ENCODE measurements around the gene NAPG. TPM values are rescaled to one million over a fixed set of nuclear protein-coding genes. Genes with fewer than 3 reads are reported as not detected.

Gene NAPG
- total and polyA plus RNA-seq, 4 donors = 8.1 to 23.0 (median 14.6) TPM

DNA sequence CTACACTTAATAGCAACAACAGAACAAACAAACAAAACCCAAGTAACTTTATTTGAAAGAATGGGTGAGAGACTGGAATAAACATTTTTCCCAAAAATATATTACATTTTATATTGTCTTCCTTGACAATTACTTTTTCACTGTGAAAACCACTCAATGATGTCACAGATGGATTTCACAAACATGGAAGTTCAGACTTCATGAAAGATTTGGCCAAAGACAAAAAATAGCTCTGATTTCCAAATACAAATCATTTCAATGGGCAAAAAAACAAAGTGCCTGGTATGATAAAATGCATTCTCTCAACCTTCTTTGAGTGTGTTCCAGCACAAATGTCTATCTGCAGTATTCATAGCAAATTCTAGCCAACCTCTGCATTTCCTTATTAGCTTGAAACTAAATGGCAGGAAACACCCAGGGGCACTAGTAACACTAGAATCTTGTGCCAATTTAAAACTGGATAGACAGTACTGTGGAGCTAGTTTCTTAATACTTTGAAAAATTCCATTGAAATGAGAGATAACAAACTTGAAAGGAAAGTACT is 28.5 kb upstream of the NAPG start (continued):
- TF ChIP-seq TAF1 (conservative IDR thresholded peaks at IDR 0.05) (no peak), HNF4A (conservative IDR thresholded peaks at IDR 0.05) (no peak)
- TF ChIP-seq, protein P1, sequence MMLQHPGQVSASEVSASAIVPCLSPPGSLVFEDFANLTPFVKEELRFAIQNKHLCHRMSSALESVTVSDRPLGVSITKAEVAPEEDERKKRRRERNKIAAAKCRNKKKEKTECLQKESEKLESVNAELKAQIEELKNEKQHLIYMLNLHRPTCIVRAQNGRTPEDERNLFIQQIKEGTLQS (IDR thresholded peaks at IDR 0.05) = no peak

DNA sequence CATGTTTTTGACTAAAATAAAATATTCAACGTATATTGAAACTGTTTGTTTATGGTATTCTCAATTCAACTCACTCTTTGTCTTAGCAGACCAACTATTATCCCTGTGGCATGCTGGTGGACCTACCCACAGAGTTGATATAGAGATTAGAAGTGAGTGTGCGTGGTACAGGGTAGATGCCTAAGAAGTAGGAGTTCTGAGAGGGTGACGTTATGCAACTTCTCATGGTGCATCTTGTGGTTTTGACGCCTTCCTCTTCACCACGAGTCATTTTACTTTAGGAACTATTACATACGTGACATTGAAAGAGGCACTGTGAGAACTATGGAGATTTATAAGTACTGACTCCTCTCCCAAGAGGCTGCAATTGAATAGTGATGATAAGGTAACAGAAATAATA is 26.6 kb upstream of the NAPG start:
- H3K27me3 ChIP-seq (ENCODE audit: control insufficient read depth in 4 of 4, insufficient read depth in 4 of 4, low read length in 3 of 4) = no peaks in the 10 kb centered on the region
- no peaks in the 10 kb centered on the region for H3K36me3 ChIP-seq (ENCODE audit: control insufficient read depth in 4 of 4, insufficient read depth in 3 of 4, low read depth in 1 of 4, low read length in 3 of 4)
- no peak overlapping the region for H3K27ac ChIP-seq (ENCODE audit: low read depth in 1 of 2, low read length in 2 of 2)
- H3K4me3 ChIP-seq (ENCODE audit: low read depth in 1 of 3, low read length in 3 of 3) = no peak overlapping the region
- DNase-seq (ENCODE audit: low spot score) = no peak
- H3K4me1 ChIP-seq (ENCODE audit: control insufficient read depth in 4 of 4, insufficient read depth in 4 of 4, low read length in 3 of 4) = no peaks in the 10 kb centered on the region
- no peak overlapping the region for H3K9ac ChIP-seq (ENCODE audit: low read depth in 1 of 2, low read length in 2 of 2)
- H3K9me3 ChIP-seq (ENCODE audit: control insufficient read depth in 4 of 4, low read length in 3 of 4) = peaks cover 0 to 2% (median 0%) of the 10 kb centered on the region in 4 donors
- 68% methylated on average over 6 of the region's 6 CpGs for WGBS
- no peak for TF ChIP-seq RXRA (IDR thresholded peaks at IDR 0.05)
- no peak for TF ChIP-seq FOXA1 (IDR thresholded peaks at IDR 0.05)
- no peak for TF ChIP-seq GABPA (IDR thresholded peaks at IDR 0.05 in 1 of 2, conservative IDR thresholded peaks at IDR 0.05 in 1 of 2)
- TF ChIP-seq, protein P2, sequence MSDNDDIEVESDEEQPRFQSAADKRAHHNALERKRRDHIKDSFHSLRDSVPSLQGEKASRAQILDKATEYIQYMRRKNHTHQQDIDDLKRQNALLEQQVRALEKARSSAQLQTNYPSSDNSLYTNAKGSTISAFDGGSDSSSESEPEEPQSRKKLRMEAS (IDR thresholded peaks at IDR 0.05) = no peak
- TF ChIP-seq EGR1 (IDR thresholded peaks at IDR 0.05; ENCODE audit: low read depth in 2 of 2) = no peak
- no peak for TF ChIP-seq YY1 (IDR thresholded peaks at IDR 0.05)
- no peak for TF ChIP-seq TAF1 (conservative IDR thresholded peaks at IDR 0.05)
- TF ChIP-seq, protein P3, sequence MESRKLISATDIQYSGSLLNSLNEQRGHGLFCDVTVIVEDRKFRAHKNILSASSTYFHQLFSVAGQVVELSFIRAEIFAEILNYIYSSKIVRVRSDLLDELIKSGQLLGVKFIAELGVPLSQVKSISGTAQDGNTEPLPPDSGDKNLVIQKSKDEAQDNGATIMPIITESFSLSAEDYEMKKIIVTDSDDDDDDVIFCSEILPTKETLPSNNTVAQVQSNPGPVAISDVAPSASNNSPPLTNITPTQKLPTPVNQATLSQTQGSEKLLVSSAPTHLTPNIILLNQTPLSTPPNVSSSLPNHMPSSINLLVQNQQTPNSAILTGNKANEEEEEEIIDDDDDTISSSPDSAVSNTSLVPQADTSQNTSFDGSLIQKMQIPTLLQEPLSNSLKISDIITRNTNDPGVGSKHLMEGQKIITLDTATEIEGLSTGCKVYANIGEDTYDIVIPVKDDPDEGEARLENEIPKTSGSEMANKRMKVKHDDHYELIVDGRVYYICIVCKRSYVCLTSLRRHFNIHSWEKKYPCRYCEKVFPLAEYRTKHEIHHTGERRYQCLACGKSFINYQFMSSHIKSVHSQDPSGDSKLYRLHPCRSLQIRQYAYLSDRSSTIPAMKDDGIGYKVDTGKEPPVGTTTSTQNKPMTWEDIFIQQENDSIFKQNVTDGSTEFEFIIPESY (IDR thresholded peaks at IDR 0.05) = no peak
- TF ChIP-seq HNF4G (IDR thresholded peaks at IDR 0.05) = no peak
- TF ChIP-seq RAD21 (IDR thresholded peaks at IDR 0.05) = no peak
- no peak for TF ChIP-seq SP1 (IDR thresholded peaks at IDR 0.05)
- TF ChIP-seq NR2F2 (IDR thresholded peaks at IDR 0.05) = no peak

DNA sequence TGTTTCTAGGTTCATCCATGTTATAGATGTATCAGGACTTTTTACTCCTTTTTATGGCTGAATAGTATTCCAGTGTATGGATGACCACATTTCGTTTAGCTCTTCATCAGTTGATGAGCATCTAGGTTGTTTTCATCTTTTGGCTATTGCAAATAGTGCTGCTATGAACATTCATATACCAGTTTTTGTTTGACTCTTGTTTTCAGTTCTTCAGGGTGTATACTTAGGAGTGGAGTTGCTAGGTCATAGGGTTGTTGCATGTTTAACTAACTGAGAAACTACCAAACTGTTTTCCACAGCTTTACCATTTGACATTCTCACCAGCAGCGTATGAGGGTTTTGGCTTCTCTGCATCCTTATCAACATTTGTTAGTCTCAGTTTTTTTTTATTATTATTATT is 25.8 kb upstream of the NAPG start:
- TF ChIP-seq, protein P4, sequence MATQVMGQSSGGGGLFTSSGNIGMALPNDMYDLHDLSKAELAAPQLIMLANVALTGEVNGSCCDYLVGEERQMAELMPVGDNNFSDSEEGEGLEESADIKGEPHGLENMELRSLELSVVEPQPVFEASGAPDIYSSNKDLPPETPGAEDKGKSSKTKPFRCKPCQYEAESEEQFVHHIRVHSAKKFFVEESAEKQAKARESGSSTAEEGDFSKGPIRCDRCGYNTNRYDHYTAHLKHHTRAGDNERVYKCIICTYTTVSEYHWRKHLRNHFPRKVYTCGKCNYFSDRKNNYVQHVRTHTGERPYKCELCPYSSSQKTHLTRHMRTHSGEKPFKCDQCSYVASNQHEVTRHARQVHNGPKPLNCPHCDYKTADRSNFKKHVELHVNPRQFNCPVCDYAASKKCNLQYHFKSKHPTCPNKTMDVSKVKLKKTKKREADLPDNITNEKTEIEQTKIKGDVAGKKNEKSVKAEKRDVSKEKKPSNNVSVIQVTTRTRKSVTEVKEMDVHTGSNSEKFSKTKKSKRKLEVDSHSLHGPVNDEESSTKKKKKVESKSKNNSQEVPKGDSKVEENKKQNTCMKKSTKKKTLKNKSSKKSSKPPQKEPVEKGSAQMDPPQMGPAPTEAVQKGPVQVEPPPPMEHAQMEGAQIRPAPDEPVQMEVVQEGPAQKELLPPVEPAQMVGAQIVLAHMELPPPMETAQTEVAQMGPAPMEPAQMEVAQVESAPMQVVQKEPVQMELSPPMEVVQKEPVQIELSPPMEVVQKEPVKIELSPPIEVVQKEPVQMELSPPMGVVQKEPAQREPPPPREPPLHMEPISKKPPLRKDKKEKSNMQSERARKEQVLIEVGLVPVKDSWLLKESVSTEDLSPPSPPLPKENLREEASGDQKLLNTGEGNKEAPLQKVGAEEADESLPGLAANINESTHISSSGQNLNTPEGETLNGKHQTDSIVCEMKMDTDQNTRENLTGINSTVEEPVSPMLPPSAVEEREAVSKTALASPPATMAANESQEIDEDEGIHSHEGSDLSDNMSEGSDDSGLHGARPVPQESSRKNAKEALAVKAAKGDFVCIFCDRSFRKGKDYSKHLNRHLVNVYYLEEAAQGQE (IDR thresholded peaks at IDR 0.05) = no peak
- TF ChIP-seq NR2F2 (IDR thresholded peaks at IDR 0.05) (no peak), RXRA (IDR thresholded peaks at IDR 0.05) (no peak)
- TF ChIP-seq, protein P2 (IDR thresholded peaks at IDR 0.05) = no peak
- no peak for DNase-seq (ENCODE audit: low spot score)
- WGBS = 59% methylated on average over 2 of the region's 2 CpGs
- no peaks in the 10 kb centered on the region for H3K4me1 ChIP-seq (ENCODE audit: control insufficient read depth in 4 of 4, insufficient read depth in 4 of 4, low read length in 3 of 4)
- no peak overlapping the region for H3K27ac ChIP-seq (ENCODE audit: low read depth in 1 of 2, low read length in 2 of 2)
- peaks cover 0 to 10% (median under 1%) of the 10 kb centered on the region in 4 donors for H3K9me3 ChIP-seq (ENCODE audit: control insufficient read depth in 4 of 4, low read length in 3 of 4)
- H3K4me3 ChIP-seq (ENCODE audit: low read depth in 1 of 3, low read length in 3 of 3) = no peak overlapping the region
- no peak overlapping the region for H3K9ac ChIP-seq (ENCODE audit: low read depth in 1 of 2, low read length in 2 of 2)
- H3K27me3 ChIP-seq (ENCODE audit: control insufficient read depth in 4 of 4, insufficient read depth in 4 of 4, low read length in 3 of 4) = no peaks in the 10 kb centered on the region
- no peaks in the 10 kb centered on the region for H3K36me3 ChIP-seq (ENCODE audit: control insufficient read depth in 4 of 4, insufficient read depth in 3 of 4, low read depth in 1 of 4, low read length in 3 of 4)
